IMR-90 (cell line): ENCODE measurements around the gene ZDHHC22. TPM values are rescaled to one million over a fixed set of nuclear protein-coding genes. Genes with fewer than 3 reads are reported as not detected.

ENCODE experiments used
- ATAC-seq: fragments of 200-7000 bp; cut with Tn5 transposase; 2 replicates; pipeline ENCODE4 v1.9.1; 2020; ENCODE audit warnings: low read depth, mild to moderate bottlenecking, moderate library complexity
- BruUV-seq: library from RNA; stranded (reverse); fragments of 400-500 nt; replicated peaks from 2 replicates; lab custom pipeline; 2021; lab: Mats Ljungman, UMichigan
- CTCF ChIA-PET: fragments of 300-600 bp; formaldehyde crosslinking; extraction: SDS; loops from one replicate; lab custom pipeline; 2021; ENCODE audit warnings: antibody characterized with exemption; lab: Yijun Ruan, JAX
- POLR2A ChIA-PET: fragments of 300-600 bp; sonication (Branson Sonifier 250); formaldehyde crosslinking; loops from one replicate; lab custom pipeline; 2022; ENCODE audit warnings: antibody characterized with exemption; ENCODE audit not compliant: unreplicated experiment; lab: Charles Lee
- DNase-seq: peaks from one replicate; pipeline ENCODE4 v3.0.0; 2013
- H2AFZ ChIP-seq: replicated peaks from 2 replicates; pipeline ENCODE3; 2013; ENCODE audit warnings: low read length, mild to moderate bottlenecking; ENCODE audit not compliant: poor library complexity
- H2AK5ac ChIP-seq: 2 replicates; pipeline ENCODE4 v1.6.1; 2013; ENCODE audit warnings: low read depth, low read length, inconsistent platforms
- H2AK9ac ChIP-seq: replicated peaks from 2 replicates; pipeline ENCODE3; 2013; ENCODE audit warnings: mild to moderate bottlenecking, low read depth, low read length, moderate library complexity; ENCODE audit not compliant: poor library complexity
- H2BK120ac ChIP-seq: 2 replicates; pipeline ENCODE4 v1.6.1; 2013; ENCODE audit warnings: low read depth, low read length, inconsistent platforms
- H2BK15ac ChIP-seq: 3 replicates; pipeline ENCODE4 v1.6.1; 2013; ENCODE audit warnings: low read depth, low read length, inconsistent platforms
- H2BK20ac ChIP-seq: 2 replicates; pipeline ENCODE4 v1.6.1; 2013; ENCODE audit warnings: low read depth, mild to moderate bottlenecking, inconsistent platforms, low read length, moderate library complexity
- H2BK5ac ChIP-seq: 2 replicates; pipeline ENCODE4 v1.6.1; 2013; ENCODE audit warnings: mild to moderate bottlenecking, low read depth, low read length, inconsistent platforms; ENCODE audit not compliant: poor library complexity, severe bottlenecking
- H3K14ac ChIP-seq: replicated peaks from 2 replicates; pipeline ENCODE4 v1.6.1; 2013; ENCODE audit warnings: low read depth, low read length, inconsistent platforms
- H3K18ac ChIP-seq: 2 replicates; pipeline ENCODE4 v1.6.1; 2013; ENCODE audit warnings: low read depth, low read length, control low read depth
- H3K23ac ChIP-seq: 2 replicates; pipeline ENCODE4 v1.6.1; 2013; ENCODE audit warnings: low read depth, low read length, inconsistent platforms
- H3K27ac ChIP-seq: 2 replicates; pipeline ENCODE4 v1.5.1; 2013; ENCODE audit warnings: mild to moderate bottlenecking, control low read depth, low read length; ENCODE audit not compliant: insufficient read depth
- H3K27me3 ChIP-seq: 2 replicates; pipeline ENCODE4 v1.6.1; 2013; ENCODE audit warnings: low read length; ENCODE audit not compliant: control insufficient read depth, insufficient read depth
- H3K36me3 ChIP-seq: 2 replicates; pipeline ENCODE4 v1.6.1; 2013; ENCODE audit warnings: low read length, mixed read lengths; ENCODE audit not compliant: control insufficient read depth, insufficient read depth
- H3K4ac ChIP-seq: 2 replicates; pipeline ENCODE4 v1.6.1; 2013; ENCODE audit warnings: low read depth, low read length, inconsistent platforms
- H3K4me1 ChIP-seq: 2 replicates; pipeline ENCODE4 v1.6.1; 2013; ENCODE audit warnings: low read length, mixed read lengths; ENCODE audit not compliant: control insufficient read depth, insufficient read depth
- H3K4me2 ChIP-seq: 2 replicates; pipeline ENCODE4 v1.6.1; 2013; ENCODE audit warnings: low read depth, mild to moderate bottlenecking, control low read depth, low read length, moderate library complexity
- H3K4me3 ChIP-seq: 2 replicates; pipeline ENCODE4 v1.5.1; 2013; ENCODE audit warnings: low read depth, mild to moderate bottlenecking, control low read depth, low read length, moderate library complexity; ENCODE audit not compliant: insufficient read depth
- H3K56ac ChIP-seq: 2 replicates; pipeline ENCODE4 v1.6.1; 2013; ENCODE audit warnings: low read length, inconsistent platforms; ENCODE audit not compliant: insufficient read depth; ENCODE audit errors: extremely low read depth
- H3K79me1 ChIP-seq, 2 experiments: 2 replicates each; pipeline ENCODE4 v1.6.1; 2013; ENCODE audit warnings: low read length in 2 of 2, inconsistent platforms in 1 of 2, low read depth in 1 of 2
- H3K9ac ChIP-seq: 2 replicates; pipeline ENCODE4 v1.6.1; 2013; ENCODE audit warnings: low read depth, low read length, control low read depth
- H3K9me1 ChIP-seq: 2 replicates; pipeline ENCODE4 v1.6.1; 2013; ENCODE audit warnings: low read length, inconsistent platforms; ENCODE audit not compliant: insufficient read depth
- H3K9me3 ChIP-seq: 2 replicates; pipeline ENCODE4 v1.6.1; 2013; ENCODE audit warnings: low read length; ENCODE audit not compliant: control insufficient read depth, insufficient read depth
- H4K20me1 ChIP-seq: 2 replicates; pipeline ENCODE4 v1.6.1; 2013; ENCODE audit warnings: low read length, inconsistent platforms; ENCODE audit not compliant: insufficient read depth
- H4K5ac ChIP-seq: 2 replicates; pipeline ENCODE4 v1.6.1; 2013; ENCODE audit warnings: mild to moderate bottlenecking, low read depth, low read length, control low read depth
- H4K8ac ChIP-seq, 2 experiments: 2 replicates each; pipeline ENCODE4 v1.6.1; 2013; ENCODE audit warnings: low read depth in 2 of 2, low read length in 2 of 2, control low read depth in 1 of 2, inconsistent platforms in 1 of 2
- H4K91ac ChIP-seq: 2 replicates; pipeline ENCODE4 v1.6.1; 2013; ENCODE audit warnings: low read depth, low read length, inconsistent platforms; ENCODE audit not compliant: insufficient read depth
- BHLHE40 ChIP-seq: fragments of 150-350 bp; IDR thresholded peaks from 2 replicates; pipeline ENCODE4 v1.6.1; 2016; ENCODE audit warnings: mild to moderate bottlenecking, low read depth, low read length
- CEBPB ChIP-seq: IDR thresholded peaks from 2 replicates; pipeline ENCODE4 v1.6.1; 2012; ENCODE audit warnings: low read depth, low read length, improper control_type of control experiment
- CHD1 ChIP-seq: IDR thresholded peaks from 2 replicates; pipeline ENCODE4 v1.6.1; 2012; ENCODE audit warnings: low read depth, low read length, improper control_type of control experiment
- CTCF ChIP-seq: conservative IDR thresholded peaks from 2 replicates; pipeline ENCODE4 v1.5.1; 2012; ENCODE audit warnings: mild to moderate bottlenecking, low read depth, low read length, improper control_type of control experiment
- ELK1 ChIP-seq: fragments of 150-350 bp; IDR thresholded peaks from 2 replicates; pipeline ENCODE4 v1.6.1; 2016; ENCODE audit warnings: low read depth, mild to moderate bottlenecking, low read length, moderate library complexity, borderline replicate concordance
- FOS ChIP-seq: fragments of 150-350 bp; IDR thresholded peaks from 2 replicates; pipeline ENCODE4 v1.6.1; 2016; ENCODE audit warnings: low read depth, low read length
- MAFK ChIP-seq: IDR thresholded peaks from 2 replicates; pipeline ENCODE4 v1.6.1; 2012; ENCODE audit warnings: low read depth, low read length, improper control_type of control experiment
- NFE2L2 ChIP-seq: fragments of 150-350 bp; IDR thresholded peaks from 2 replicates; pipeline ENCODE4 v1.6.1; 2016; ENCODE audit warnings: low read depth, mild to moderate bottlenecking, low read length
- POLR2A ChIP-seq: IDR thresholded peaks from 2 replicates; pipeline ENCODE4 v1.6.1; 2012; ENCODE audit warnings: mild to moderate bottlenecking, low read depth, low read length
- RAD21 ChIP-seq: IDR thresholded peaks from 2 replicates; pipeline ENCODE4 v1.6.1; 2012; ENCODE audit warnings: low read length, improper control_type of control experiment
- RFX5 ChIP-seq: IDR thresholded peaks from 2 replicates; pipeline ENCODE4 v1.8.0; 2012; ENCODE audit warnings: low read depth, mild to moderate bottlenecking, low read length, moderate library complexity
- SMC3 ChIP-seq: fragments of 150-350 bp; IDR thresholded peaks from 2 replicates; pipeline ENCODE4 v1.6.1; 2016; ENCODE audit warnings: low read depth, mild to moderate bottlenecking, antibody characterized with exemption, low read length, moderate library complexity
- USF2 ChIP-seq: fragments of 150-350 bp; IDR thresholded peaks from 2 replicates; pipeline ENCODE4 v1.6.1; 2017; ENCODE audit warnings: mild to moderate bottlenecking, antibody characterized with exemption, low read length, low read depth
- WGBS, 2 experiments: methylation state at CpG; one replicate each; pipeline versions ENCODE4 v1.1.5 to v1.1.7; 2013; ENCODE audit warnings: missing lambda C conversion rate in 2 of 2; ENCODE audit not compliant: insufficient read length in 1 of 2; ENCODE audit errors: extremely low coverage in 2 of 2; 5-methylcytosine and 5-hydroxymethylcytosine counted together
- dilution Hi-C: fragments of 300-500 bp; cut with HindIII; formaldehyde crosslinking; loops from one replicate; pipeline ENCODE4 v1.14.3; 2018; ENCODE audit warnings: low sequenced_read_pairs; ENCODE audit not compliant: unreplicated experiment
- in situ Hi-C: fragments of 300-500 bp; cut with MboI; formaldehyde crosslinking; loops from 3 replicates; pipeline ENCODE4 v1.14.3; 2019; ENCODE audit warnings: low sequenced_read_pairs, inconsistent platforms, mixed read lengths
- intact Hi-C: fragments of 100-400 bp; cut with micrococcal nuclease; formaldehyde crosslinking; loops from 2 replicates; pipeline ENCODE4 v1.10.0; 2022
- polyA plus RNA-seq, 3 experiments: library from polyadenylated mRNA; depleted of rRNA; stranded (reverse); fragments of >200 nt; gene quantifications; 2 replicates each; pipeline ENCODE4 v1.2.3, GENCODE V29; 2012; ENCODE audit warnings: low replicate concordance in 1 of 3
- total RNA-seq: library from RNA; depleted of rRNA; stranded (reverse); fragments of >200 nt; gene quantifications from 2 replicates; pipeline ENCODE4 v1.2.3, GENCODE V29; 2012

Gene ZDHHC22
- total and polyA plus RNA-seq, 2 of the 4 experiments (the other 2 are of a cell fraction), result not detected

- TF ChIP-seq CHD1, result no peak
- TF ChIP-seq POLR2A, result no peak
These were observed 39.4 kb upstream of the ZDHHC22 start (continued) for GRCh38 chr14:77180726-77181602.

- Histone ChIP-seq H3K23ac (no peak overlapping the region), H3K9ac (no peak overlapping the region), H3K9me1 (no peaks in the 10 kb centered on the region), H3K56ac (no peak overlapping the region), H2AK5ac (no peak overlapping the region), H3K4me1 (no peaks in the 10 kb centered on the region), H2BK20ac (no peak overlapping the region), H3K18ac (no peak overlapping the region), H2BK15ac (no peak overlapping the region), H3K9me3 (no peaks in the 10 kb centered on the region), H3K27me3 (peaks cover 30% of the 10 kb centered on the region), H2BK5ac (no peak overlapping the region), H3K79me1 (no peaks in the 10 kb centered on the region), H3K27ac (no peak overlapping the region), H4K8ac (no peak overlapping the region), H3K14ac (no peak overlapping the region), H4K5ac (no peak overlapping the region), H2AFZ (no peak overlapping the region), H4K91ac (no peak overlapping the region), H3K4me2 (no peak overlapping the region), H4K20me1 (no peaks in the 10 kb centered on the region), H3K4me3 (no peak overlapping the region), H2AK9ac (no peak overlapping the region), H3K4ac (no peak overlapping the region), H2BK120ac (no peak overlapping the region), H3K36me3 (no peaks in the 10 kb centered on the region)
- BruUV-seq, result no TSS peak
- WGBS, 2 experiments, result no CpG with 5 or more reads among the region's 3 CpGs
- ChIA-PET CTCF (no interaction called here), POLR2A (no interaction called here)
- ATAC-seq (no peak), DNase-seq (no peak)
- dilution Hi-C loops (no loop called here), intact Hi-C loops (no loop called here), in situ Hi-C loops (no loop called here)
- TF ChIP-seq BHLHE40 (no peak), MAFK (no peak), ELK1 (no peak), SMC3 (no peak), RAD21 (no peak), CHD1 (no peak), NFE2L2 (no peak), USF2 (no peak), RFX5 (no peak), CEBPB (no peak), POLR2A (no peak), CTCF (no peak), FOS (no peak)
These were observed 37.1 kb upstream of the ZDHHC22 start for GRCh38 chr14:77178656-77179055.
